ENCODE data around the gene KCNS3.

Gene KCNS3

DNA sequence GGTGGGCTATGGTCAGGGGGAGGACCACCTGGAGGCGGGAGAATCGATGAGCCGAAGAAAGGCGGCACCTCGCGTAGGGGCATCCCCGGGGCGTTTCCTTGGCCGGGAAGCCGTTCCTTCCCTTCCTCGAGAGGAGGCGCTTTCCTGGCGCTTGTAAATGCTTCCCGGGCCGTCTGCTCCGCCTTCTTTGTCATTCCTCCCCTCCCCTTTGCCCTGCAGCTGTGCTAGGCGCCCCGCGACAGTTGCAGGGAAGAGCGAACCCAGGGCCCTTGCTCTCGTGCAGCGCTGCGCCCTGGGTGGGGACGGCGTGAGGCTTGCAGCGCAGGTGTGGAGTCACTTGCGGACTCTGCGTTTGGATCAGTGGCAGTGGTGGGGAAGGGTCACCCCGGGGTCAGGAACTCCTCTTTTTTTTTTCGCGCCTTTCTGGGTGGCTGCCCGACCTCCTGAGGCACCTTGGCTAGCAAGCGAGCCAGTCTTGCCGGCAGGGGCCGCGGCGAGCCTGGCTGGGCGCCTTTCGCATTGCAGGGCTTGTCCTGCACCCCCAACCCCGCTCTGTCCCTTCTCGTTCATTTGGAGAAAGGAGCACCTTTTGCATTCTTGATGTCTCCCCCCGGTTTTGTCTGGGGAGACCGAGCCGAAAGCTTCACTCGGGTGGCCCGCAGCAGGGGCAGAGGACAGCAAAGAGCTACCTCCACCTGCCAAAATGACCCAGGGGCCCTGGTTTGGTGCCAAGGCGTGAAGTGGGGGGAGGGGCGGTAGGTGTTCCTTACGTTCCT, 858 bp downstream of the KCNS3 start:
- no peak for DNase-seq

DNA sequence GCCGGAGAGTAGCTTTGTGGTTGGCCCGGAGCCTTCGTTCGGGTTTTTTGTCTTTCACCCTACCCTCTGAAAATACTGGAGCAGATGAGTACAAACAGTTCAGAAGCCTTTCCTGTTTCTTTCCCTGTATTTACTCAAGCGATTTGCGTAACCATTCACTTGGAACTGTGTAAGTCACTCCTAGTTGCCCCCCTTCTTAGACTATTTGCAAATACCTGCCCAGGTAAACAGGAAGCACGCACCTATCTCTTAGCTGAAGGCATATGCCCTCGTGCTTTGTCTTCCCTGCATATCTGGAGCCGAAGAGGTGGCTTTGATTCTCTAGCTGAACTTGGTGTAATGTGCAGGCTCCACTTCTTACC, 1.4 kb downstream of the KCNS3 start:
- no peak for DNase-seq

DNA sequence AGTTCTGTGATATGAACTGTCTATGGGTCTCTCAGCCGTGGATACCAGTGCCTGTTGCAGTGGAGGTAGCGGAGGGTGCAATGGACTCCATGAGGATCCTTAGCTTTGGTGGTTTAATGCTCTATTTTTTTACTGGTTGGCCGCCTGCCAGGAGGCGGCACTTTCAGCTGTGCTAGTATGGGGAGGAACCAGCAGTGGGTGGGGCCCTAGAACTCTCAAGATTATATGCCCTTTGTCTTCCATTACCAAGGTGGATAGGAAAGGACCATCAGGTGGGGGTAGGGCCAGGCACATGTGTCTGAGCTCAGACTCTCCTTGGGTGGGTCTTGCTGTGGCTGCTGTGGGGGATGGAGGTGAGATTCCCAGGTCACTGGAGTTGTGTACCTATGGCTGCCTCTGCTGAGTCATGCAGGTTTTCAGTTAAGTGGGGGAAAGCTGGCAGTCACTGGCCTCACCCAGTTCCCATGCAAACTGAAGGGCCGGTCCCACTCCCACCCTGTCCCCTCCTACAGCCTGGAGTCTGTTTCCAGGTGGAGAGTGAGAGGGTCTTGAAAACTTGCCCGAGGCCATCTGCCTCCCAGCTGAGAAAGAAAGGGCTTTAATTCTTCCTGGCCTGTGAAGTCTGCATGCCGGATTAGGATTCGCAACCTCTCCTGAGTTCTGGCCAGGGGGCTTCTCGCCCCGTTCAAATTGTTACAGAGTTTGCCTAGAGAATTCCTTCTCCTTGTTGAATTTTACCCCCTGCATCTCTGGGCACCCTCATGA, 14.5 kb downstream of the KCNS3 start:
- peak in 1 of 2 experiments; percentile 8 for DNase-seq

DNA sequence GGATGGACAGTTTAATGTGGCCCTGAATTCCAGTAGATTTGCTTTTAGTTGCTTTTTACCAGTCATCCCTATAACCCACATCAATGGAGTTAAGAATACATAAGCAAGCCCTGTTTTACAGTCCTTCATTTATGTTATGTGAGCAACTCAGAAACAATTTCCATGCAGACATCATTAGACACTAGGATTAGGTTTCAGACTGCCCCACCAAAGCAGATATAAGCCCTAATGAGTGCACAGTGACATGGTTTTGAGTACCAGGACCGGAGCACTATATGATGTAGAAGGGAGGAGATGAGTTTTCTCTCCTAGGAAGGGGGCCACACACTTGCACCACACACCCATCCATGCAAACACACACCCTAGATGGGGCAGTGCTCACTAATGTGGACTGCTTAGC, 15.5 kb downstream of the KCNS3 start:
- no peak for DNase-seq

DNA sequence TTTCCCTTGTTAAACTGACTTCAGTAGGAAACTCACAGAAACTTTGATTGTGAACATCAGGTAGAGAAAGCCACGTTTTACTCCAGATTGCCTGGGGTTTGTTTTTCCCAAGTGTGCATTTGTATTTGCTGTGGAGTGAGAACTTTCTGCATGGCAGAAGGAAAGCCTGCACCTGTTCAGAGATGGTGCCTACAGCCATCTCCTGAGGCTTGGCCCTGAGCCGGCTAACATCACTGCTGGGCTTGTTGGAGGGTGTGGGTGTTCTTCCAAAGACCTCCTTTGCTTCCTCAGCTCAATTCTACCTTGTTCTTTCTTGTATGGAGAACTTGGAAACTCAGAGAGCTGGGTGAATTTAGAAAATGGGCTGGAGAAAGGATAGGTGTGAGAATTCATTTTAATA, 16.1 kb downstream of the KCNS3 start:
- DNase-seq, result no peak

DNA sequence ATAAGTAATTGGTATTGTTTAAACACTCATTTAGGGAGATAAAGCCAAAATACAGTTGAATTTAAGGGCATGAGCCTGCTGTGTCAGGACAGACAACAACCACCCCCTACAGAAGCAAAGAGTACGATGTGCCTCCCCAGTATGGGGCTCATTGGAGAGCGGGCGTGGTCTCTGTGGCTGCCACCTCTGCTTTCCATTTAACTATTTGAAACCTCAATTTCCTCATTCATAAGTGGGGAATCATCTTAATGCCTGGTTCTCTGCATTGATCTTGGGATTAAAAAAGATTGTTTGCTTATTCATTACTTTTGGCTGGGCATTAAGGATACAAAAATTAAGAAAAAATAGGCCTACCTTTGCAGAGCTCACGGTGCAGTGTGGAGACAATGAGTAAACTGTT, 21.4 kb downstream of the KCNS3 start:
- no peak for DNase-seq

DNA sequence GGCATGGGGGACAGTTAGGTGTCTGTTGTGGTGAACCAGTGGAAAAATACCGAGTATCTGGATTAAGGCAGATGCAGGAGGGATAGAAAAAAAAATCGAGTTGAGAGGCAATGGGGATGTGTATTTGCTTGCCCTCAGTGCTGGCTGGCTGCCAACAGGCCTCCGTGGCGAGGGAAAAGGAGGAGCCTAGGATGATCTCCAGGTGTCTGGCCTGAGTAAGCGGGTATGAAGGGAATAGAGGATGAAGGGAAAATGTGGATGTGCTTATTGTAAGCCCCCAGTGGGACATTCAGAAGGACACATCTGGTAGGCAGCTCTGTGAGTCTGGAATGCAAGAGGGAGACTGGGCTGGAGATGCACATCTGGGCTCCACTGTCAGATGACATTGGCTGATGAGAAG, 22.8 kb downstream of the KCNS3 start:
- DNase-seq, result peak; percentile 78 to 89

DNA sequence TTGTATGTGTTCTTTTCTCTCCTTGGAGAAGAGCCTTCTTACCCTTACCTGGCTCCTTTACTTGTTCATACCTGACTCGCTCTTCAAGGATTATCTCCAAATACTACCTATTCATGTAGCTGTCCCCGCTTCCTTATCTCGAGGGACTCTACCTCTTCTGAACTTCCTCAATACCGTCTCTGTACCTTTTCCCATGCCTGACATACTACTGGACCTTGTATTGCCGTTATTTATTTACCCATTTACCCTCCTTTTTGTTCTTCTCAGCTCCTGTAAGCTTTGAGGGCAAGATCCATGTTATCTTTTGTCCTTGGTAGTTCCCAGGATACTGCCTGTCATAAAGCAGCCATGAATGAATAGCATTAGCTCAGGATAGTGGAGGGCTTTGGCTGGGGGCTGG, 32.5 kb downstream of the KCNS3 start:
- no peak for DNase-seq

DNA sequence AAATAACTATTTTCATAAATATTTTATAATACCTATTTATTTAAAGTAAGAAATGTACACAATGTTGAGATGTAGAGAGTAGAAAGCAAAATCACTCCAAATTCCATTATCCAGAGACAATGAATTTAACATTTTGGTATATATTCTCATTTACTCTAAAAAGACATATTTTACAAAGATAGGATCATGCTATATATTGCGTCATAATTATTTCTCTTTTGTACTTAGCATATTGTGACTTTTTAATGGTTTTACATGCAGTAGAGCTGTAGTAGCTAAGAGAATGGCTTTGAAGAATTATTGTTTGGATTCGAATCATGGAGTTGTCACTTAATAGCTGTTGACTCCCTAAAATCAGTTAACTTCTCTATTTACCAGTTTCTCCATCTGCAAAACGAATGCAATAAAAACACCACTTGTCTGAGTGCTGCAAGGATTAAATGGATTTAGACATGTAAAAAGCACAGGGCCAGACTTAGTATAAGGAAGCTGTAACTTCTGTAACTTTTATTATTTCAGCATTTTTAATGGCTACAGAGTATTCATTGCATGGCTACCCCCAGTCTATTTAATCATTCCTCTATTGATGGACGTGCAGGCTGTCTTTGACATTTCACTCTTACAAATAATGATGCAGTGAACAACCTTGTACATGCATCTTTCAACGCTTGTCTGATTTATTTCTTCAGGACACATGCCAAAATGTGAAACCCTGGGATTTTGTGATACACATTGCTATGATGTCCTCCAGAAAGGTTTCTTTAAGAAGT, 33.2 kb downstream of the KCNS3 start:
- DNase-seq, result no peak

DNA sequence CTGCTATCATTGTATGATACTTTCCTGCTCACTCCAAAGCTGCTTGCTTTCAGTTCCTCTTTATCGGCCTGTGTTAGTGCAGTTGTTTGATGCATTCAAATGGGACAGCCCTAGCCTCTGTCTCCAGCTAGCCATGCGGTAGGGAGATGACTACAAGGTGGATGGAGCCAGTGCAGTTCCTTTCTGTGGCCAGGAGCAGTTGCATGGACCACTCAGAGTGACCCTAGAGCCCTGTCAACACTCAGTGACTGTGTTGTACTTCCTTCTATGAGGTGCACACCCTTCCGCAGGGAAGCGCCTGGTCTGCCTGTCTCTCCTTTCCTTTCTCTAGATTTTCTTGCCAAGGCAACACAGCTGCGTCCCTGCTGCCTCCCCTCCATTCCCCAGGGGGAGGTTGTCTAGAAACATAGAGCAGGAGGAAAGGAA, 33.8 kb downstream of the KCNS3 start:
- DNase-seq, result no peak

DNA sequence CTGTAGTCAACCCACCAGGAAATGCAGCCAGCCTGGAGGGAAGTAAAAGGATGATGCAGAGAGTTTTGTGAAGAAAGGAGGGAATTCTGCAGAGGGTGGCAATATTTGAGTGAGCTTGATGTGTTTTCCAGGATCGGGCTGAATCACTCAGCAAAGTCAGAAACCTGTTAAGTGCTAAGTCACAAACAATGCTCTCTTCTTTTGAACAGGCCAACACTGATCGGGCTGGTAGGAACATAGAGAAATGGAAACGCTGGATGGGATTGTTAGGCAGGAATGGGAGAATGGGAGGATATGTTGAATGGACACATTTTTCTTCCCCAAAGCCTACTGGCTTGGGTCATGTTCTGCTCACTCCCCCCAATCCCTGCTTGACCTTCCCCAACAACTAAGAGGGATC, 36.6 kb downstream of the KCNS3 start:
- DNase-seq, result no peak

DNA sequence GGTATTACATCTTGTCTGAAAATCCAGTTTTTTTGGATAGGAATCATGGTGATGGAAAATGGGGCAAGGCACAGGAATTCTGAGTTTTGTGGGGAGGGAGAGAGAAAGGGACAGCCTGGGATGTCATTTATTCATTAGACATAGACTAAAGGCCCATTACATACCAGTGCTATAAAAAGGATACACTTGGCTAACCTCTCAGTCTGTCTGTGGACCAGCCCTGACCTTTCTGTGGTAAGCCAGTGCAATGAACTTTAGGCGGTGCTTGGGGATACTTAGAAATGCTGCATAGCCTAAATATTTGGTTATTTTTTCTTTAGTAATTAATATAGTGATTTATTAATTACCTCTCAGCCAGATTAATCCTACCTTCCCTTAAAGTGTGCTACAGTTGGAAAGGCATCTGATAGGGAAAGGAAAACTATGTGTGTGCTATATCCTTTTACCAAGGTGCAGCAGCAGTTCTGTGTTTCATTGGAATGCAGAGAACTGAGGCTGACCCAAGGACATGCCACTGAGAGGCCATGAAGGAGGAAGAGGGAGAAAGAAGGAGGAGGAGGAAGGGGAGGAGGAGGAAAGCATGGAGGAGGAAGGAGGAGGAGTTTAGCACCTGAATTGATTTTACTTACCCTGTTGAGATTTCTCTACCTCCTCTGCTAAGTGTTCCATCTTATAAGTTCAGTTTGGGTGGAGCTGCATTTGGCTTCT, 37.5 kb downstream of the KCNS3 start:
- DNase-seq, result no peak

DNA sequence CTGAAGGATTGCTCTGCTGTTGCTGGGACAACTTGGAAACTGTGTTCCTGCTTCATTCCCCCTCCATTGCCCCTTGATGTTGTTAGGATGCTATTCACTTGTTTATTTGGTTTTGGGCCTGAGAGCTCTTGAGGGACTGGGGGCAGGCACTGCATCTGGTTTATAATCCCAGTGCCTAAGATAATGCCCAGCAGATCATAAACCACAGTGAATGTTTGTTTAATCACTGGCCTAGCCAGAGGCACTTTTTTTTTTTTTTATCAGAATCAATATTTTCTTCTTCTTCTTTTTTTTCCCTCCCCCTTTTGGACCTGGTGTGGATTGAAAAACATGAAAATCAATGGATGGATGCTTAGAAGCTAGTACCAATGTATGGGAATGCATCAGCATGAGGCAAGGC, 38.1 kb downstream of the KCNS3 start:
- no peak for DNase-seq

DNA sequence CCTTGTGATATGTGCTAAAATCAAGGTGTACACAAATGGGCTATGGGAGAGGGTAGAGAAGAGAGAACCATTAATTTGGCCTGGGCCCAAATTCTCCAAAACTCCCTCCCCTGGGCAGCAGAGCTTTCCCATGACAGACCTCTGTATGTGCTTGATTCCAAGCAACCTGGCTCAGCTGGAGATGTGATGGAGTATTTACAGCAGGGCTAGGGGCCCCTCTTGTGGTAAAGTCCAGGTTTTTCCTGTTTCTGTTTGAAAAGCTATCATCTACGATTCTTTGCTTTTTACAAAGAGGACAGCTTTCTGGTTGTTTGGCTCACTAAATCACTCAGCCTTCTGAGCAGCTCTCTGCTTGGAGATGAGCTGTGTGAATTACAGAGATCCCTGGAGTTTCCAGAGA, 40.3 kb downstream of the KCNS3 start:
- peak; percentile 5 to 7 for DNase-seq

DNA sequence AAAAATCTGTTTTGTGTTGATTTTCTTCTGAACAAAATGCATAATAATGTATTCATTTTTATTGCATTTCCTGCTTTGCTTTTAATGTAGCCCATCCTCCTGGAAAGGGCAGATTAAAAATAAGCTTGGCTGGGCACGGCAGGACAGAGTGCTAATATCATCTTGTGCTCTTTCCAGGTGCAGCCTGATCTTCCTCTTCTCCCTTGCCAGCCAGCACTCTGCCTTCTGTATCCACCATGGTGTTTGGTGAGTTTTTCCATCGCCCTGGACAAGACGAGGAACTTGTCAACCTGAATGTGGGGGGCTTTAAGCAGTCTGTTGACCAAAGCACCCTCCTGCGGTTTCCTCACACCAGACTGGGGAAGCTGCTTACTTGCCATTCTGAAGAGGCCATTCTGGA, 52.3 kb downstream of the KCNS3 start:
- no peak for DNase-seq

DNA sequence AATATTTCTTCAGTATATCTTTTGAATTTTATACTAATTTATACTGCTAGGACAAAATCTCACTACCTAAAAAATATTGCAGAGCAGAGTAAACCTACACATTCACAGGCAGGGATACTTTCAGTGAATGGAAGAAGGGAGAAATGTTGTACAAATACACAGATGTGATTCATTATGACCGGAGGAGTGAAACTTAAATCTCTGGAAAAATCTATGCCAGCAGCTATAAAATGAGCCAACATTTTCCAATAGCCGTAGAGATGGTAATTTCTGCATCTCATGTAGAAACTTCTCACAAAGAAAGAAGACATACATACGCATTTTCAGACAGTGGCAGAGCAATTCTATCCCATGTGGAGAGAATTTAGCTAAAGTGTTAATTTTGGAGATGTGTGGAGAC, 54.8 kb downstream of the KCNS3 start:
- no peak for DNase-seq

DNA sequence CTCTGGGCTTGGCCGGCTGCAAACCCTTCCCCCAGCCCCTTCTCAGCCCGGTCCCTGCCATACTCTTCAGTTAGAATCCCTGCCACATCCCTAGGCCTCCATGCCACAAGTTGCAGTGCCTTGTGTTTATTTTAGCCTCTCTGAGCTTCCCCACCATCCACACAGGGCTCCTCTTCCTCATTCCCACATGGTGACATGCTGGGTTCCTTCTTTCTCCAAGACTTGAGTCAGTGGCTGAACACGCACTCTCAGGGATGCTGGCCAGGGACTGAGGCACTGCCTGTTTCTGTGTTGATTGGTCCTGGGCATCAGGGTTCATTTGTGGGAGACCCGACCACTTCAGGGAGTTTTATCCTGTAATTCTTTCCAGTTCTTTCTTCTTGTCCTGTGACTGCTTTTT, 56.3 kb downstream of the KCNS3 start:
- no peak for DNase-seq

DNA sequence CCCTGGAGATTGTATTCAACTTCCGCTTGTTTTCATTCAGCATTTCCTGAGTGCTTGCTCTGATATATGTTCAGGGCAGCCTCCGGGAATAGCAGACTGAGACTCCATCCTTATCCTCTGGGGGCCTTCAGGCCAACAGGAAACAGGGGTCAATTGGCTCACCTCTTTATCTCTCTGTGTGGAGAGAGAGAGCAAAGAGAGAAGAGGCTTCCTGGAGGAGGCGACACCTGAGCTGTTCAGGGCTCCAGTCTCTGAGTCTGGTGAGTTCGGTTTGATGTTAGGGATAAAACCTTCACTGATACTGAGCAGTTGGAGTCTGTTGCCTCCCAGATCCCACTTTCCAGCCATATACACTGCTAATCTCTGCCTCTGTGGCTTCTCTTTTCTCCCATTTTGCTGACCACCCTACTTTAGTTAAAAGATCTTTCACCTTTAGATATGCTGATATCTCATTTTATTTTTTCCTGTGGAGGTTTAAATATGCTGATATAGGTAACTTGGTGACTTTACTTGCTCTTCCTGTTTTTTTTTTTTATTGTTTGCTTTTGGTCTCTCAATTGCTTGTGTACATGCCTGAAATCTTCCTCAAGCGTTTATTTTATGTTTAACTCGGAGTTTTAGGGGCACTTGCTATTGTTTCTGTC, 56.9 kb downstream of the KCNS3 start:
- DNase-seq, result no peak

DNA sequence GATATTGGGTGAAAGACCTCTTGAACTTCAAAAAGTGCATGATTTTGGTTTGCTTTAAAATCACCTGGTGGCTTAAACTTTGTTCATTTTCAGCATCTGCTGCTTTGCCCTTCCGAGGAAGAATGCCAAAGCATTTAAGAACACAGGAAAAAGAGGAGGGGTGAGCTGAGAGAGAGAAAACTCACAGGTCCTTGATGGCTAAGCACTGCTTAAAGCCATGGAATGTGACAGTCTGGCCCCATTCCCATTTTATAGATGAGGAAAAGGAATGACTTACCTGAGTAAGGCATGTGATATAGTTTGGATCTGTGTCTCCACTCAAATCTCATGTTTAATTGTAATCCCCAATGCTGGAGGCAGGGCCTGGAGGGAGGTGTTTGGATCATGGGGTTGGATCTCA, 58.1 kb downstream of the KCNS3 start:
- no peak for DNase-seq

DNA sequence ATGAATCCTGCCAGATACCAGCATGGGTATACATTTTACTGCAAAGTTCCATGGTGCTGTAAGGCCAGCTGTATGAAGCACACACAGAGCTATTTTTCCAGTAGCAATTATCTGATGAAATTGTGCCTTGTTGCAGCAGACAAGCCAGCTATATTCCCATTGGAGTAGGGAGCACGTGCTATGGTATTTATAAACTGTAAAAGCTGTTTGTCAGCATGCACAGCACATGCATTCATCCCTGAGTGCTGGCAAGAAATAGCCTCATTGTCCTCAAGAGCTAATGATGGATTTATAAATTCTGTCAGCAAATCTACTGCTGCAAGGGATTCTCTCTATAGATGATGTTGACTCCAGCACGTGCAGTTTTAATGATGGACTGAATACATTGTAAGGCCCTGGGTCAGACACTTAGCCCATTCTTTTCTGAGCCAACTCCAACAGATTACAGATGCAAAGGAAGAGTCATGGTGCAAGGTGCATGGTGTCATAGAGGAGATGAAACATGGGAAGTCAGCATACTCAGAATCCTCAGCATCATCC, 61.7 kb downstream of the KCNS3 start:
- DNase-seq, result no peak

DNA sequence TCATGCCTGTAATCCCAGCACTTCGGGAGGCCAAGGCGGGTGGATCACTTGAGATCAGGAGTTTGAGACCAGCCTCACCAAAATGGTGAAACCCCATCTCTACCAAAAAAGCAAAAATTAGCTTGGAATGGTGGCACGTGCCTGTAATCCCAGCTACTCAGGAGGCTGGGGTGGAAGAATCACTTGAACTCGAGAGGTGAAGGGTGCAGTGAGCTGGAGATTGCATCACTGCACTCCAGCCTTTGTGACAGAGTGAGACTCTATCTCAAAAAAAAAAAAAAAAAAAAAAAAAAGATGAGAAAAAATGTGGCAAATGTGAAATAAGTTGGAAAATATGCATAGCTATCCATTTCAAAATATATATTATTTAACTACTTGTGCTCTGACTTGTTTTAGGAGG, 65.0 kb downstream of the KCNS3 start:
- no peak for DNase-seq

DNA sequence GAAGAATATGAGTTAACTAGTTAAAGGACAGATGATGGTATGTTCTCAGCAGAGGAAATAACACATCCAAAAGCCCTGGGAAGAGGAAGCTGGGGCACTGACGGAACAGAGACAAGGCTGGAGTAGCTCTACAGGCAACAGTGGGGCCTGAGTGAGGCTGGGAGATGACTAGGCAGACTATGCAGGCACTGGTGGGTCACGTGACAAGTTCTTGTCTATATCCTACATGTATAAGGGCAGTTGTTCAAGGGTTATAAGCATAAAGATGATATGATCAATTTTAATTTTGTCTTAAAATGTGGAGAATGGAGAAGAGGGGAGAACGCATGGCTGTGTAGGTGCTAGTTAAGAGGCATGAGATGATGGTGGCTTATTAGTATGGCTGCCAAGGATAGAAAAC, 68.6 kb downstream of the KCNS3 start:
- no peak for DNase-seq

Data from SHP77 (cell line).